PC-9 (cell line): ENCODE data around the gene MTHFD1L.

Experiments used
- CTCF ChIP-seq: fragments of 200-600 bp; sonication (generic); conservative IDR thresholded peaks from 2 replicates; pipeline ENCODE4 v1.6.1; 2017; ENCODE audit warnings: mixed run types, antibody characterized with exemption, mild to moderate bottlenecking, moderate library complexity
- EZH2 ChIP-seq: fragments of 200-600 bp; sonication (generic); IDR thresholded peaks from 2 replicates; pipeline ENCODE4 v1.8.0; 2017; ENCODE audit warnings: antibody characterized with exemption, low read depth

GRCh38 chr6:150930841-150931240 lies 65.3 kb downstream of the MTHFD1L start:
- TF ChIP-seq CTCF (no peak), EZH2 (no peak)
